GM18505 (cell line): ENCODE measurements around the gene MYMK.

Experiments used
- ATAC-seq: cut with Tn5 transposase; IDR thresholded peaks from one replicate; pipeline ENCODE4 v1.9.1; 2021; ENCODE audit not compliant: unreplicated experiment
- POLR2A ChIP-seq: IDR thresholded peaks from 4 replicates; pipeline ENCODE4 v1.6.1; 2011; ENCODE audit warnings: borderline replicate concordance; ENCODE audit not compliant: insufficient read depth, insufficient read length; ENCODE audit errors: extremely low read depth

Gene MYMK

DNA sequence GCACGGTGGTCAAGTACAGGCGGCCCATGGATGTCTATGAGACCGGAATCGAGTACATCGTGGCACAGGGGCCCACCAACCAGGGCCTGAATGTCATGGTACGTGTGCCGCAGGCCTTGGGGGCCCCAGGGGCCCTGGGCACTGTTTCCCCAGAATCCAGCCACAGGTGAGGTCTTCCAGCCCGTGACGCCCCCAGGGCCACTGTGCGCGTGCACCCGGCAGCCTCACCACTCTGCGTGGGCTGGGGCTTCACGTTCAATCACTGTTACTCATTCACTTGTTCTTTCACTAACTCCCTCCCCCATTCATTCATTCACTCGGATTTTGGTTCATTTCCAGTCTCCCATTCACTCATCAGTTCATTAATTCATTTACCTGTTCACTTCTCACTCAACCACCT lies 22.4 kb upstream of the MYMK start:
- ATAC-seq: no peak
- TF ChIP-seq POLR2A: no peak

DNA sequence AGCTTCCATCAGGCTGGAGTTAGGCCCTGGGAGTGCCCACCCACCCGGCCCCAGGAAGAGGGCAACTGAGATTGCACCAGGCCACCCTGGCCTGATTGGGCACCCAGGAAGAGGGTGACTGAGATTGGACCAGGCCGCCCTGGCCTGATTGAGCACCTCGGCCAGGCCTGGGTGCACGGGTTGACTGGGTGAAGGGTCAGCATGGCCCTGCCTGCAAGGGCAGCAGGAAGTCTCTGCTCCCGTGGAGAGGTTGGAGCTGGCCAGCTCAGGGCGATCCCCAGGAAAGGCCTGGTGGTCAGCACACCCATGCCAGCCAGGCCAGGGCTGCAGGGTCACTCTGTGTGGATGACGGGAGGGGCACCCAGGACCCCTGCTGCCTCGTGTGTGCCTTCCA lies 21.5 kb upstream of the MYMK start:
- no peak for TF ChIP-seq POLR2A
- no peak for ATAC-seq

DNA sequence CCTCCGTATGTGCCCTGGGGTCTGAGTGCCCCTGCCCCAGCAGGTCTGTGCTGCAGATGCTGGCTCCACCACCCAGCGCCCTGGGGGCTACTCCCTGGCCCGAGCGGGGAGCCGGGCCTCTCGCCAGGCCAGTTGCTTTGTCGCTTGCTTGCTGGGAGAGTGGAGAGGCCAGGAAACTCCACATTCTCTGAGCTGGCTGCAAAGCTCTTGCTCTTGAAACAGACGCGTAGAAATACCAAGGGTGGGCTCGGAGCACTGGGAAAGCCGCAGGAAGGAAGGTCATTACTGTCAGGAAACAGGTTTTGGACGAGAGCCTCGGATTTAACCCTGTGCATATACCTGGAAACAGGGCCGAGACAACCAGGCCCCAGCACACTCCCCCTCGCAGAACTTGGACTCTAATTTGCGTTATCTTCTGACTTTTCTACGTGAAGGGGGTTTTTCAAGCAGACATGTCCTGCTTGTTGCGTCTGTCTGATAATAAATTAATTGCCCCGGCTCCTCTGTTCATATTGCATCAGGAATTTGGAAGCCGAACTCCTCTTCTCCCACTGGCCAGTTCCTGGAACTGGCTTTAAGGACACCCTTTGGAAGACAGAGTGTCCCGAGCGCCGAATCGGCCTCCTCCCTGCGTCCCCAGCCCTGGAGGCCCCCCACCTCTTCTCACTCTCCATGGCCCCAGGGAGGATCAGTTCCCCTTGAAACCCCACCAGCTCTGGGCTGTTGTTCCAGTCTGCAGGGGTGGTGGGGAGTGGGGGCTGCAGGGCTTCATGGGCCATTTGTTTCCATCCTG lies 20.9 kb upstream of the MYMK start:
- ATAC-seq: no peak
- TF ChIP-seq POLR2A: no peak

DNA sequence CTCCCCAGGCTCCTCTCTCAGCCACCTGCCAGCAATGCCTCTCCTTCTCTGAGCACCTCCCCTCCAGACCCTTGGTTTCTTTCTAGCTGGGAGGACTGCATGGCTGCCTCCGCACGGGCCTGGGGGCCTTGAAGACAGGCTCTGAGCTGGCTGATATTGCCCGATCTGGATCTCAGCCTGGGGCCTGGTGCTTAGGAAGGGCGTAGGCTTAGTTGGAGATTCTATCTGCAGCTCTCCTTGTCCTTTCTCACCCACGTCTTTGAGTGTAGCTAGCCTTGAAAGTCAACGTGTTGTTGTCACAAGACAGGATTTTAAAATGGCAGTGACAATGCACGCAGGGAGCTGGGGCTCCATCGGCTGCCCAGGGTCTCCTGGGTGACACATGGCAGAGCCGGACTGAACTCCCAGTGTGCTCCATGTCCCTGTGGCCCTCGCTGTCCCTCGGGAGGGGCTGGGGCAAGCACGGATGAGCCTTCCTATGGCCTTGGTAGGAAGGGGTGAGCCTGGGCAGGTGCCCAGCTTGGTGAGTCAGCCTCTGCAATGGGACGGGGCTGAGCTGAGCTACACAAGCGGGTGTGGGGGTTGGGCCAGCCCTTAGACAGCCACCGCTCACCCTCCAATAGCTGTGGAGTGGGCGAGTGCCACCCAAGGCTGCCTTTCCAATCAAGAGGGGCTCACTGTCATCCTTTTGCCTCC lies 19.2 kb upstream of the MYMK start:
- ATAC-seq: no peak

DNA sequence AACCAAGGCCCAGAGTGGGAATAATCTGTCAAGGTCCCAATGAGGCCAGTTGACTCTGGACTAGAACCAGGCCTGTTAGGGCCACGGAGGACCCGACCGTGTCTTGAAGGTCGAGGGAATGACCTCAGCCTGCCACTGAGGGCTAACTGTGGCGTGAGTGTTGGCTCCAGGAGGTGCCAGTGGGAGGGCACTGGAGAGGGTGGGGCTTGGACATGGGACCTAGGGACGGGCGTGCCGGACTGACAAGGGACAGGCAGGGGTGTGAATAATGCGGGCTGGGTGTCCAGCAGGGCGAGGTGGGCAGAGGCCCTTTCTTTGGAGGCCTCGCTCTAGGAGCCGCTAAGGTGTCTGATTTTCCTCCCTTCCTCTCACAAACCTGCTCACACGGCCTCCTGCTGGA lies 17.2 kb upstream of the MYMK start:
- no peak for ATAC-seq
- no peak for TF ChIP-seq POLR2A

More for the DNA sequence above, 19.2 kb upstream of the MYMK start:
- no peak for TF ChIP-seq POLR2A

DNA sequence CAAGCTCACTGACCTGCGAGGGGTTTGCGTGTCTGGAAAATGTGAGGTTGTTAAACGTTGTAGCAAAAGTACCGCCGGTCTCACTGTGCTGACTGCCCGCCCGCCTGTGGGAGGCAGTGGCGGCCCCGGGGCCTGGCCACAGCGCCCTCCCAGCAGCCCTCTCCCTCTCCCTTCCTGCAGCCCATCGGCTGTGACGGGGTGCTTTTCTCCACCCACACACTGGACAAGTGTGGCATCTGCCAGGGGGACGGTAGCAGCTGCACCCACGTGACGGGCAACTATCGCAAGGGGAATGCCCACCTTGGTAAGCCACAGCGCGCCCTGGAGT lies 15.9 kb upstream of the MYMK start:
- no peak for ATAC-seq
- TF ChIP-seq POLR2A: no peak

DNA sequence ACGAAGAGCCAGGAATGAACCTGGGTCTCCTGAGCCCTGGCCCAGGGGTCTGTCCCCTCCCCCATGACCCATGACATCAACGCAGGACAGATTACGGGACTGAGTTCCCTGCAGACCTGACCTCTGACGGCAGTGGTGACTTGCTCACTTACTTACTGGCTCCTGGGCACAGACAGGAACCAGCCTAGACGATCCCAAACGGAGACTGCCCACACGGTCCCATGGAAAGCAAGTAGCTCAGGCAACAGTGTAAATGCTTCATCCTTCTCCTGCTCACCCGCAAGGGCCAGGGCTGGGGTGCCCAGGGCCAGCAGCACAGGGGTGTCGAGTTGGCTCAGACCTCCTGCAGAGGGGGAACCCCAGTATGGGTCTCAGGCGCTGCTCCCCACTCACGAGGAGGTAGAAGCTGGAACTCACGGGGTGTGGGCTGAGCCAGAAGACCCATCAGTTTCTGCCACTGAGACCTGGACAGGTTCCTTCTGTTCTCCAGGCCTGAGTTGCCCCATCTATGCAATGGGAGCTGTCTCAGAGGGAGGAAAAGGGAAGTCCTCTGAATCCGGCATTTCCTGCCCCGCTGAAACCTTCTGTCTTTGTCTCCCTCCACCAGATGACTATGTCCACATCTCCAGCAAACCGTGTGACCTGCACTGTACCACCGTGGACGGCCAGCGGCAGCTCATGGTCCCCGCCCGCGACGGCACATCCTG lies 15.4 kb upstream of the MYMK start:
- no peak for TF ChIP-seq POLR2A
- no peak for ATAC-seq

DNA sequence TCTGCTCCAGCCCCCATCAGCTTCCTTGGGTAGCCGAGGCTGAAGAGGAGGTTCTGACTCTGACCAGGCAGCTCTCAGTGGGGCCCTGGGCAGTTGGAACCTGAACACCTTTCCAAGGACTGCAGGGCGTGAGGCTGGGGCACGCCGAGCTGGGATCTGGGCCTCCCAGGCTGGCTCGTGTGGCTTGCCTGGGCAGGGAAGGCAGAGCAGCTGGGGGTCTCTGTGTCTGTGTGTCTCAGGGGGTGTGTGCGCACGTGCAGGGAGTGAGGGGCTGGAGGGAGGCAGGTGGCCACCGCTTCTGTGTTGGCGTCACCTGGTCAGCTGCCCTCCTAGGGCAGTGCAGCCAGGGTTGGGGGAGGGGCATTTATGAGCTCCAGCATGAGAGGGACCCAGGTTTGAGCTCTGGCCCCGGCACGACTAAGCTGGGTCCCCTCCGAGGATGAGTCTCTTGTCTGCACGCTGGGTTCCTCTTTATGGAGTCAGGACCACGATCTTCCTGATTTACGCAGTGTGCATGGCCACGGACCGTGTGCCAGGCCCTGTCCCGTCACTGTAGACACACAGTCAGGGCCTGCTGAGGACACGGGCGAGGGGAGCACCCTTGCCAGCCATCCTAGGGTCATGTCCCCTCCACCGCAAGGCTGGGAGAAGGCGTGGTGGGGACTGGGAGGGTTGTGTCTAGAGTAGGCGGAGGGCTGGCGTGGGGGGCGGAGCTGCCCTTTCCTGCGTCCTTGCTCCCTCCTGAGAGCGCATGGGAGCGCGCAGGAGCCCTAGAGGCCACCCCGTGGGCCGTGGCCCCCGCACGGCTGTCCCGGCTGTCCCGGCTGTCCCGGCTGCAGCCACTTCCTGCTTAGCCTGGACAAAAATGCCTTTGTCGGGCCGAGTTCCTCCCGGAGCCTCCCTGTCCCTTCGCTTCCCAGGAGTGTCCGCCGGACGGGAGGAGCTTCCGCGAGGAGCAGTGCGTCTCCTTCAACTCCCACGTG lies 14.4 kb upstream of the MYMK start:
- ATAC-seq: no peak
- TF ChIP-seq POLR2A: no peak

DNA sequence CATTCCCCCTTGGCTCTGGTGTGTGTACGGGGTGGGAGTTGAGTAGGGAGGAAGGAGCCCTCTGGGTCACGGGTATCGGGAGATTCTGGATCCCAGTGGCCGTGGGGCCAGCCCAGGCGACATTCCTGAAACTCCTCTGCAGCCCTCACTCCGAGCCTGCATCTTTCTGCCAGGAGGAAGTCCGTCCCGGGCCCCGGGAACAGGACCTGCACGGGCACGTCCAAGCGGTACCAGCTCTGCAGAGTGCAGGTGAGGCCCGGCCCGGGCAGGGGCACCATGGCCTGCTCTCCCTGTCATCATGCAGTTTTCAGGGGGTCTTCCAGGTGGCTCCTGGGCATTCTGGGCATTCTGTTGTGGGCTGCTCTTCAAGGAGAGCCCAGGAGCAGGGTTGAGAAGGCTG lies 13.4 kb upstream of the MYMK start:
- ATAC-seq: no peak
- TF ChIP-seq POLR2A: no peak

DNA sequence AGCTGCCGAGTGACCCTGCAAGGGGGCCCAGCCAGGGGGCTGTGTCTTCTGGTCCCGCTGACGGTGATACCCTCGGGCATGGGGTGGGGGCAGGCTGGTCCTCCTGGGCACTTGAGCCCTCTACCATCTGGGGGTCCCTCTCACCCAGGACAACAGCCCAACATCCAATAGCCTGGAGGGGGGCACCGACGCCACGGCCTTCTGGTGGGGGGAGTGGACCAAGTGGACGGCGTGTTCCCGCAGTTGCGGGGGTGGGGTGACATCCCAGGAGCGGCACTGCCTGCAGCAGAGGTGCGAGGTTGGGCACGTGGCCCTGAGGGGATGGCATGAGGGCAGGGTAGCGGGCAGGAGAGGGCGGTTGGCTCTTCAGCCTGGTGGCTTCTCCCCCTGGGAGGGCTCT lies 12.5 kb upstream of the MYMK start:
- no peak for ATAC-seq

DNA sequence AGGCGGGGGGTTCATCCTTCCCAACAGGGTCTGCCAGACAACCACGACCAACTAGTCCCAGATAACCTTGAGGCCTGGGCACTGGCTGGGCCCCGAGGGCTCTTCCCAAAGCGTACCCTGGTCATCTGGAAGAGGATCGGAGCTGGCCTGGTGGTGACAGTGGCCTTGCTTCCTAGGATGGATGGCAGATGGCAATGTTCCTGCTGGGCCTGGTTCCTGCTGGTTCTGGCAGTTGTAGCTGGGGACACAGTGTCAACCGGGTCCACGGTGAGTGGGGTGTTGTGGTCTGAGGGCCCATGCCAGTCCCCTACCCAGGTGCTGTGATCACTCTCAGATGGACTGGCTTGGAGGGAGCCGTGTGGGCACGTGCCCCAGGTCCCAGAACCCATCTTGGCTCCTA lies 11.8 kb upstream of the MYMK start:
- no peak for ATAC-seq
- no peak for TF ChIP-seq POLR2A

More for the DNA sequence above, 12.5 kb upstream of the MYMK start:
- TF ChIP-seq POLR2A: no peak

DNA sequence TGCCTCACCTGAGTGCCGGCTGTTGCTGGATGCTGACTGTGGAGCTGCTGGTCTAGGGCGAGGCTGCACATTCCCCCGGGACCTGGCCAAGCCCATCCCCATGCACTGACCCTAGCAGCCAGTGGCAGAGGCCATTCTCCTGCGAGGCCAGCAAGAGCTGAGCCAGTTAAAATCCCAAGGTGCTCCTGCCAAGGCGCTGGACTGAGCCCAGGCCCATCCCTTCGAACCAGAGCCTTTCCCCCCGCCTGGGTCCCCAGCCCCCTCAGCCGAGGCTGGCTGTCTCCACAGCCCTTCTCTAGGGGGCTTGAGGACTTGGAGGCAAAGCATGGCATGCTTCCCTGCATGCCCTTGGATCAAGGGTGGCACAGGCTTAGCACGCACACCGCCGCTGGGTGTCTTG lies 11.3 kb upstream of the MYMK start:
- no peak for TF ChIP-seq POLR2A
- ATAC-seq: no peak
